Astrocyte of the spinal cord (primary cell): ENCODE results near the gene JPH2.

ENCODE experiments used
- DNase-seq: peaks from one replicate; pipeline ENCODE4 v3.0.0; 2011; ENCODE audit warnings: low read depth, low spot score
- H3K4me3 ChIP-seq: 2 replicates; pipeline ENCODE4 v1.5.1; 2011; ENCODE audit warnings: low read depth, mild to moderate bottlenecking, low read length, moderate library complexity
- CTCF ChIP-seq: IDR thresholded peaks from 2 replicates; pipeline ENCODE4 v1.5.1; 2012; ENCODE audit warnings: low read depth, mild to moderate bottlenecking, low read length, inconsistent platforms
- in situ Hi-C: cut with HindIII; loops from 2 replicates; pipeline ENCODE4 v1.10.0; 2017; ENCODE audit warnings: low sequenced_read_pairs

JPH2 gene

GRCh38 chr20:44072384-44072783 lies 114.6 kb downstream of the JPH2 start:
- no peak overlapping the region for H3K4me3 ChIP-seq
- in situ Hi-C loops = no loop called here
- no peak for DNase-seq
- TF ChIP-seq CTCF = no peak

GRCh38 chr20:44071526-44072111 lies 115.4 kb downstream of the JPH2 start:
- no peak for DNase-seq
- no peak overlapping the region for H3K4me3 ChIP-seq
- in situ Hi-C loops = no loop called here
- no peak for TF ChIP-seq CTCF

- no peak overlapping the region for H3K4me3 ChIP-seq
- no peak for DNase-seq
- TF ChIP-seq CTCF = no peak
- in situ Hi-C loops = no loop called here
These were observed 115.9 kb downstream of the JPH2 start for GRCh38 chr20:44071057-44071456.

DNA sequence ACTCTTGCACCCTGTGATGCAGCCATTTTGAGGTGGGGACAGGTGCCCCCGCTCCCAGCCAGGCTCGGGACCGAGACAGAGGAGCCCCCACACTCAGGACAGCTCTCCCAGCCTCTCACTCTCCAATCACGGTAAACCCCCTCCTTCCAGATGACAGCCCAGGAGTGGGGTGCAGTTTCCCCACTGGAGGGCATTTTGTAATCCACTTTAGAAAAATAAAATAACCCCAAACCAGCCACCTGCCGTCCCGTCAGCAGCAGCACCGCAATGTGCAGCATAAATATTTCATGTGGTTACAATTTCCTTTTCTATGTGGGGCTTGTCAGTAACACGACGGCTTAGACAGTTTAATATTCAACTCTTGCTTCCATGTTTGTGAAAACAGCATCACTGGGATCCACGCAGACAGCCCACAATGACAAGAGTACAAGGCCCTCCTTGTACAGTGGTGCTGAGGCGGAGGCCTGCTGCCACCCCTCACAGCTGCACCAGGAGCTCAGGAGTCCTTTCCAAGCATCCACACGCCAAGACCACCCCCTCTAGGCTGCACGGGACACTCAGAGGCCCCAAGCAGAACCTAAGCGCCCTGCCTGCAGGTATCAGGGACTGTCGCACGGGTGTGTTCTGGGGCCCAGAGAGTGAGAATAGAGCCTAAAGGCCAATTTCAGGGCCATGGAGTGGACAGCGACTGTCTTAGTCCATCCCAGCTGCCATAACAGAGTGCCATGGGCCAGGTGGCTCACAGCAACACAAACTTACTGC lies 116.7 kb downstream of the JPH2 start:
- no peak for TF ChIP-seq CTCF
- DNase-seq = no peak
- in situ Hi-C loops = no loop called here
- no peak overlapping the region for H3K4me3 ChIP-seq

DNA sequence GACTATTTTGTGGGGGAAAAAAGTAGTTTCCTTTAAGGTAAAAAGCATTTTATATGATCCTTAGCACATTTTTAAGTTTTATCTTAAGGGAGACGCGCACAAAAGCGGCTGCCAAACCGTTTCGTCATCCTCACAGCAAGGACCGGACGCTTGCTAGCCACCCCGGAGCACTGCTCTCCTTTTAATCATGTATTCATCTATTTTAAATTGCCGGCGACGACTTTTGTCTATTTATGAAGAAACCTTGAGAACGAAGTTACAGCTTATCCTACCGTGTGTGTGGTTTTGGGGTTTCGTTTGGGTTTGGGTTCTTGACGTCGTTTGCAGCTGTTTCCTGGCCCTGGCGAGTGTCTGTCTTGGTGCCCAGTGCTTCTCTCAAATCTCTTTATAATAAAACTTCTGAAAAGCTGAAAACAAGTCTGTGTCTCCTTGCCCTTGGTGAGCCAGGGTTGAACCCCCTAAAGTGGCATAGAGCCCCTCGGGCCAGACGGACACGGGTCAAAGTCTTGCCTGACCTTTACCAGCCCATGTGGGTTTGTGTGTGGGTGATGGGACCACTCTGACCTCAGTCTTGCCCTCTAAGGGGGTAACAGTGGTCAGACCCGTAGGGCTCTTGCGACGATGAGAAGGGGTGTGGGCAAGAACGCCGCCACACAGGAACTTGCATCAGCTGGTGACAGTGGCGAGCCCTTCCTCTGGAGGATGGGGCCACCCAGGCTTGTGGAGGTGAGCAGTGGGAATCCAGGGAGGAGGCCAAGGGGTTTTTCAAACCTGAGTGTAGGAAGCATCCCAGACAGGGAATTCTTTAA lies 117.6 kb downstream of the JPH2 start:
- H3K4me3 ChIP-seq = no peak overlapping the region
- no peak for TF ChIP-seq CTCF
- DNase-seq = no peak
- in situ Hi-C loops = no loop called here

DNA sequence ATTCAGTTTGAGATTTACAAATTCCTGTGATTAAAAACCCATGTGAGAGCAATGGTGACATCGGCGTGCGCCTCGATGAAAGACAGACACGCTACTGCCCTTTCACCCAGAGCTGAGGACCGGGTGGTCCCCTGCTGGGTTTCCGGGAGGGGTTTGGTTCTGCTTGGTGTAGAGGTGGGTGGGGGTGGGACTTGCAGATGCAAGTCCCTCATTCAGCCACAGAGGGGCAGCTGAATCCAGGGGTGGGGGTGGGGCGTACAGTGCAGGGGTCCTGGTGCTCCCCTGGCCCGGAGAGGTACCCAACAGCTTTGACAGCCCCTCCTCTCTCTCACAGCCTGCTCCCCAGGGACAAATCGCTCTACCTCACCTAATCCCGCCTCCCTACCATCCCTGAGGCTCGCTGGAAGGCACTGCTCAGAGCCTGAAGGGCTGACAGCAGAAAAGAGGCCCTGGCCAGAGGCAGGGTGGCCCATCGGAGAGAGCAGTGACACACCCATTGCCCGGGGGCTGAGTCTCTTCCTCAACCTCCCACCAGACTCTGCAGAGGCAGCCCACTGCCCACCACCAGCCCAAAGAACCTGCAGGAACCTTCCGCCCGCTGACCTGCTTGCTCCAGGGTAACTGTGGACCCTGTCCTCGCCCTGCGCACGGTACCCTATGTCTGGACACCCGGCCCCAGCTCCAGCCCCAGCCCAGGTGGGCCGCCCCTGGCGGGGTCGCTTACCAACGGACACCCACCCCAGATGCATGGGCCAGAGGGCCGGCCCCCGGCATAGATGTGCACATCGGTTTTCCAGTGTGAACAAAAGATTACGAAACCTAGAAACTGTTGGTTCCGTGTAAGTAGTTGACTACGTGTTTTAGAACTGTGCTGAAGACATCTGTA lies 118.4 kb downstream of the JPH2 start:
- DNase-seq = no peak
- no peak for TF ChIP-seq CTCF
- H3K4me3 ChIP-seq = no peak overlapping the region
- in situ Hi-C loops = no loop called here
